HG02610 (cell line): Measurements from ENCODE around the gene THEMIS.
"Not testable (repeated sequence)": the region's sequence is repeated elsewhere in the genome, so short reads cannot be mapped to it uniquely, and the experiment has no call there.

Experiments used
- ATAC-seq: cut with Tn5 transposase; IDR thresholded peaks from one replicate; pipeline ENCODE4 v1.9.1; 2021; ENCODE audit warnings: mild to moderate bottlenecking, moderate library complexity; ENCODE audit not compliant: unreplicated experiment

THEMIS gene

GRCh38 chr6:127900935-127901334 is at the start of gene THEMIS:
TSS of gene THEMIS (minus strand) at chr6:127901058. CDS start at chr6:127900932, 126 bp downstream.
- no peak for ATAC-seq

GRCh38 chr6:127949251-127949650 is 48.4 kb upstream of the THEMIS start:
- ATAC-seq: no peak

- ATAC-seq: no peak
Observed at GRCh38 chr6:127946388-127946787, 45.5 kb upstream of the THEMIS start.

GRCh38 chr6:127945434-127946097 is 44.7 kb upstream of the THEMIS start:
- no peak for ATAC-seq

GRCh38 chr6:127941228-127941627 is 40.4 kb upstream of the THEMIS start:
- ATAC-seq: no peak

GRCh38 chr6:127939442-127940066 is 38.7 kb upstream of the THEMIS start:
- no peak for ATAC-seq

- no peak for ATAC-seq
Observed at GRCh38 chr6:127938701-127939100, 37.8 kb upstream of the THEMIS start.

- ATAC-seq: no peak
Observed at GRCh38 chr6:127937747-127938146, 36.9 kb upstream of the THEMIS start.

- no peak for ATAC-seq
Observed at GRCh38 chr6:127937102-127937501, 36.2 kb upstream of the THEMIS start.

GRCh38 chr6:127934956-127935355 is 34.1 kb upstream of the THEMIS start:
- no peak for ATAC-seq

- no peak for ATAC-seq
Observed at GRCh38 chr6:127933852-127934840, 33.3 kb upstream of the THEMIS start.

- ATAC-seq: no peak
Observed at GRCh38 chr6:127933137-127933536, 32.3 kb upstream of the THEMIS start.

GRCh38 chr6:127932708-127933107 is 31.9 kb upstream of the THEMIS start:
- no peak for ATAC-seq

GRCh38 chr6:127926441-127926840 is 25.6 kb upstream of the THEMIS start:
- not testable (repeated sequence) for ATAC-seq

- no peak for ATAC-seq
Observed at GRCh38 chr6:127924440-127924839, 23.6 kb upstream of the THEMIS start.

GRCh38 chr6:127924031-127924430 is 23.2 kb upstream of the THEMIS start:
- ATAC-seq: no peak

- no peak for ATAC-seq
Observed at GRCh38 chr6:127923135-127923534, 22.3 kb upstream of the THEMIS start.

GRCh38 chr6:127921982-127922381 is 21.1 kb upstream of the THEMIS start:
- no peak for ATAC-seq

- no peak for ATAC-seq
Observed at GRCh38 chr6:127920804-127921203, 19.9 kb upstream of the THEMIS start.

GRCh38 chr6:127918506-127919427 is 17.9 kb upstream of the THEMIS start:
- no peak for ATAC-seq
